Esophagus muscularis mucosa (tissue), 4 donors: ENCODE data around the gene HDAC1.

Experiments used
- EP300 ChIP-seq: sonication (generic); formaldehyde crosslinking; IDR thresholded peaks from one replicate; pipeline ENCODE4 v1.6.1; 2017; ENCODE audit warnings: antibody characterized with exemption
- POLR2A ChIP-seq: fragments of 450-650 bp; IDR thresholded peaks from one replicate; pipeline ENCODE4 v1.6.1; 2017; ENCODE audit warnings: antibody characterized with exemption, moderate library complexity, mild to moderate bottlenecking, low read depth
- POLR2AphosphoS5 ChIP-seq, 2 donors: sonication (generic); formaldehyde crosslinking; IDR thresholded peaks; one replicate each; pipeline ENCODE4 v1.6.1; 2017; ENCODE audit warnings: antibody characterized with exemption in 2 of 2
- TF ChIP-seq, protein P1 (sequence below), 3 experiments: fragments of 200-600 bp in 2 of 3; fragments of 450-650 bp in 1 of 3; sonication (generic) in 2 of 3; IDR thresholded peaks; one replicate each; pipeline ENCODE4 v1.5.1; 2017 to 2019; ENCODE audit warnings: antibody characterized with exemption in 3 of 3, mild to moderate bottlenecking in 2 of 3, moderate library complexity in 1 of 3

GRCh38 chr1:32362474-32363313, 70.8 kb downstream of the HDAC1 start, which contains the start of the genes FAM229A and TSSK3:
- no peak for TF ChIP-seq POLR2A
- no peak for TF ChIP-seq EP300
- TF ChIP-seq, protein P1, sequence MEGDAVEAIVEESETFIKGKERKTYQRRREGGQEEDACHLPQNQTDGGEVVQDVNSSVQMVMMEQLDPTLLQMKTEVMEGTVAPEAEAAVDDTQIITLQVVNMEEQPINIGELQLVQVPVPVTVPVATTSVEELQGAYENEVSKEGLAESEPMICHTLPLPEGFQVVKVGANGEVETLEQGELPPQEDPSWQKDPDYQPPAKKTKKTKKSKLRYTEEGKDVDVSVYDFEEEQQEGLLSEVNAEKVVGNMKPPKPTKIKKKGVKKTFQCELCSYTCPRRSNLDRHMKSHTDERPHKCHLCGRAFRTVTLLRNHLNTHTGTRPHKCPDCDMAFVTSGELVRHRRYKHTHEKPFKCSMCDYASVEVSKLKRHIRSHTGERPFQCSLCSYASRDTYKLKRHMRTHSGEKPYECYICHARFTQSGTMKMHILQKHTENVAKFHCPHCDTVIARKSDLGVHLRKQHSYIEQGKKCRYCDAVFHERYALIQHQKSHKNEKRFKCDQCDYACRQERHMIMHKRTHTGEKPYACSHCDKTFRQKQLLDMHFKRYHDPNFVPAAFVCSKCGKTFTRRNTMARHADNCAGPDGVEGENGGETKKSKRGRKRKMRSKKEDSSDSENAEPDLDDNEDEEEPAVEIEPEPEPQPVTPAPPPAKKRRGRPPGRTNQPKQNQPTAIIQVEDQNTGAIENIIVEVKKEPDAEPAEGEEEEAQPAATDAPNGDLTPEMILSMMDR (IDR thresholded peaks at IDR 0.05) = no peak
- TF ChIP-seq POLR2AphosphoS5 (IDR thresholded peaks at IDR 0.05) = no peak
